MM.1S (cell line): Measurements from ENCODE around the gene SLC16A13.

Experiments used
- DNase-seq: peaks from one replicate; pipeline ENCODE4 v3.0.0-alpha.2; 2015
- H2AFZ ChIP-seq: fragments of 300-600 bp; sonication (generic); 2 replicates; pipeline ENCODE4 v1.6.0; 2016; ENCODE audit warnings: antibody characterized with exemption, low read length
- H3F3A ChIP-seq: fragments of 300-600 bp; sonication (generic); 2 replicates; pipeline ENCODE4 v1.6.1; 2016; ENCODE audit warnings: mild to moderate bottlenecking, antibody characterized with exemption, low read length, moderate library complexity, mixed read lengths; ENCODE audit not compliant: insufficient read depth
- H3K27ac ChIP-seq: fragments of 300-600 bp; sonication (generic); 2 replicates; pipeline ENCODE4 v1.5.1; 2016; ENCODE audit warnings: mild to moderate bottlenecking, low read length
- H3K27me3 ChIP-seq: fragments of 300-600 bp; sonication (generic); replicated peaks from 2 replicates; pipeline ENCODE4 v1.6.0; 2016; ENCODE audit warnings: low read length; ENCODE audit not compliant: insufficient read depth
- H3K36me3 ChIP-seq: fragments of 300-600 bp; sonication (generic); replicated peaks from 2 replicates; pipeline ENCODE4 v1.6.1; 2016; ENCODE audit warnings: mild to moderate bottlenecking, low read length, mixed read lengths; ENCODE audit not compliant: insufficient read depth
- H3K4me1 ChIP-seq: fragments of 300-600 bp; sonication (generic); 2 replicates; pipeline ENCODE4 v1.6.1; 2016; ENCODE audit warnings: low read length, mixed read lengths
- H3K4me2 ChIP-seq: fragments of 300-600 bp; sonication (generic); 2 replicates; pipeline ENCODE4 v1.6.0; 2016; ENCODE audit warnings: low read depth, low read length
- H3K4me3 ChIP-seq: fragments of 300-600 bp; sonication (generic); 2 replicates; pipeline ENCODE4 v1.5.1; 2016; ENCODE audit warnings: low read length, mixed read lengths
- H3K79me2 ChIP-seq: fragments of 300-600 bp; sonication (generic); 2 replicates; pipeline ENCODE4 v1.6.1; 2016; ENCODE audit warnings: mixed run types, low read length, mixed read lengths
- H3K9ac ChIP-seq: fragments of 300-600 bp; sonication (generic); 2 replicates; pipeline ENCODE4 v1.6.1; 2016; ENCODE audit warnings: low read length, mixed read lengths
- H3K9me2 ChIP-seq: fragments of 300-600 bp; sonication (generic); replicated peaks from 2 replicates; pipeline ENCODE4 v1.6.1; 2016; ENCODE audit warnings: mild to moderate bottlenecking, low read length, mixed read lengths; ENCODE audit not compliant: insufficient read depth
- H3K9me3 ChIP-seq: fragments of 300-600 bp; sonication (generic); replicated peaks from 2 replicates; pipeline ENCODE4 v1.6.1; 2016; ENCODE audit warnings: mild to moderate bottlenecking, low read length, mixed read lengths; ENCODE audit not compliant: insufficient read depth
- H4K20me1 ChIP-seq: fragments of 300-600 bp; sonication (generic); 2 replicates; pipeline ENCODE4 v1.6.1; 2016; ENCODE audit warnings: mild to moderate bottlenecking, low read length, moderate library complexity, mixed read lengths; ENCODE audit not compliant: insufficient read depth
- EZH2 ChIP-seq: fragments of 300-600 bp; sonication (generic); optimal IDR thresholded peaks from 2 replicates; pipeline ENCODE3; 2017; ENCODE audit warnings: low read depth, mild to moderate bottlenecking, antibody characterized with exemption, low read length, mixed read lengths
- EZH2phosphoT487 ChIP-seq: fragments of 300-600 bp; sonication (generic); IDR thresholded peaks from 2 replicates; pipeline ENCODE4 v1.6.1; 2018; ENCODE audit warnings: antibody characterized with exemption, low read length
- TF ChIP-seq, protein P1 (sequence below): fragments of 300-600 bp; sonication (generic); IDR thresholded peaks from 2 replicates; pipeline ENCODE4 v1.5.1; 2016; ENCODE audit warnings: antibody characterized with exemption, low read length, mixed read lengths

The SLC16A13 gene

GRCh38 chr17:7016886-7017826 lies 18.7 kb upstream of the SLC16A13 start:
- no peaks in the 10 kb centered on the region for H3K36me3 ChIP-seq
- H3K4me2 ChIP-seq: peak overlapping the region; percentile 93; the same call in 1 of the 2 replicates
- no peak overlapping the region for H3K4me3 ChIP-seq
- peaks cover 16% of the 10 kb centered on the region for H3K4me1 ChIP-seq
- H4K20me1 ChIP-seq: no peaks in the 10 kb centered on the region
- peak overlapping the region; percentile 100; the same call in 1 of the 2 replicates for H3K27ac ChIP-seq
- DNase-seq: no peak
- H3K9ac ChIP-seq: peak overlapping the region; percentile 99; the same call in 1 of the 2 replicates
- H3K79me2 ChIP-seq: peaks cover 33% of the 10 kb centered on the region
- no peaks in the 10 kb centered on the region for H3K27me3 ChIP-seq
- H2AFZ ChIP-seq: no peak overlapping the region
- no peaks in the 10 kb centered on the region for H3K9me3 ChIP-seq
- H3K9me2 ChIP-seq: no peaks in the 10 kb centered on the region
- peaks cover 37% of the 10 kb centered on the region for H3F3A ChIP-seq
- TF ChIP-seq EZH2: no peak
- TF ChIP-seq EZH2phosphoT487: no peak
- TF ChIP-seq, protein P1, sequence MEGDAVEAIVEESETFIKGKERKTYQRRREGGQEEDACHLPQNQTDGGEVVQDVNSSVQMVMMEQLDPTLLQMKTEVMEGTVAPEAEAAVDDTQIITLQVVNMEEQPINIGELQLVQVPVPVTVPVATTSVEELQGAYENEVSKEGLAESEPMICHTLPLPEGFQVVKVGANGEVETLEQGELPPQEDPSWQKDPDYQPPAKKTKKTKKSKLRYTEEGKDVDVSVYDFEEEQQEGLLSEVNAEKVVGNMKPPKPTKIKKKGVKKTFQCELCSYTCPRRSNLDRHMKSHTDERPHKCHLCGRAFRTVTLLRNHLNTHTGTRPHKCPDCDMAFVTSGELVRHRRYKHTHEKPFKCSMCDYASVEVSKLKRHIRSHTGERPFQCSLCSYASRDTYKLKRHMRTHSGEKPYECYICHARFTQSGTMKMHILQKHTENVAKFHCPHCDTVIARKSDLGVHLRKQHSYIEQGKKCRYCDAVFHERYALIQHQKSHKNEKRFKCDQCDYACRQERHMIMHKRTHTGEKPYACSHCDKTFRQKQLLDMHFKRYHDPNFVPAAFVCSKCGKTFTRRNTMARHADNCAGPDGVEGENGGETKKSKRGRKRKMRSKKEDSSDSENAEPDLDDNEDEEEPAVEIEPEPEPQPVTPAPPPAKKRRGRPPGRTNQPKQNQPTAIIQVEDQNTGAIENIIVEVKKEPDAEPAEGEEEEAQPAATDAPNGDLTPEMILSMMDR: no peak

- Histone ChIP-seq H3K9ac (no peak overlapping the region), H3K9me3 (no peaks in the 10 kb centered on the region), H3K4me3 (no peak overlapping the region), H3K36me3 (no peaks in the 10 kb centered on the region), H4K20me1 (no peaks in the 10 kb centered on the region), H3K27ac (no peak overlapping the region), H3K27me3 (no peaks in the 10 kb centered on the region), H3K4me1 (peaks cover 22% of the 10 kb centered on the region), H2AFZ (no peak overlapping the region), H3K79me2 (peaks cover 27% of the 10 kb centered on the region), H3F3A (peaks cover 37% of the 10 kb centered on the region), H3K4me2 (no peak overlapping the region), H3K9me2 (no peaks in the 10 kb centered on the region)
- TF ChIP-seq, protein P1: no peak
- TF ChIP-seq EZH2phosphoT487 (no peak), EZH2 (no peak)
- no peak for DNase-seq
Observed at GRCh38 chr17:7017827-7018200, 18.0 kb upstream of the SLC16A13 start.

DNA sequence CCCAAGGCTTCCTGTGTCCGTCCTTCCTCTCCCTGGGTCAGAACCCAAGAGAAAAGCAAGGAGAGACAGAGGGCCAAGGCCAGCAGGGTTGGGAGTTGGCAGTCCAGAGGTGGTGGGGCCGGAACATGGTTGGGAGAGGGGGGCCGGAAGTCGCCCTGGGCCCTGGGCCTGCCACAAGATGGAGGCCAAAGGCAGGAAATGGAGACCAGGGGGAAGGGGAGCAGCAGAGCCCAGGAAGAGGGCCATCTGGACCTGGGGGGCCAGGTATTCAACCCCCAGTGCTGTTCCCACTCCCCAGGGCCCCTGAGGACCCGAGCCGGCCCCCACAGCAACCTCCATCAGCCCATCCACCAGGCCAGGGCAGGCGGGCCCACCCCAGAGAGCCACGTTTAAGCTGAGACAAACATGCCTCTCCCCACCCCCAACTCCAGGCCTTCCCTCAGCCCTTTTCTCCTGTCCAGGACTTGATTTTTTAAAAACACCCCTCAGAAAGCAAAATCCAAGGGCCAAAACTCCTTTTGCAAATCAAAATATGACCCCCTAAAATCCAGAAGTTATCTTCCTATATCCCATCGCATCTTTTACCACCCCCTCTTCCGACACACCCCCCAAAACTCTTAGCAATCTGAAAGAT lies 17.4 kb upstream of the SLC16A13 start:
- H3K9me3 ChIP-seq: no peaks in the 10 kb centered on the region

More for the DNA sequence above, 17.4 kb upstream of the SLC16A13 start:
- H3K9ac ChIP-seq: no peak overlapping the region
- peaks cover 20% of the 10 kb centered on the region for H3K79me2 ChIP-seq
- DNase-seq: no peak
- peaks cover 31% of the 10 kb centered on the region for H3F3A ChIP-seq
- peaks cover 22% of the 10 kb centered on the region for H3K4me1 ChIP-seq
- no peaks in the 10 kb centered on the region for H3K9me2 ChIP-seq
- H3K4me2 ChIP-seq: no peak overlapping the region
- TF ChIP-seq, protein P1: no peak
- TF ChIP-seq EZH2phosphoT487: no peak
- no peak for TF ChIP-seq EZH2
- no peak overlapping the region for H3K27ac ChIP-seq
- no peak overlapping the region for H3K4me3 ChIP-seq
- H2AFZ ChIP-seq: no peak overlapping the region
- H4K20me1 ChIP-seq: no peaks in the 10 kb centered on the region
- H3K36me3 ChIP-seq: no peaks in the 10 kb centered on the region
- H3K27me3 ChIP-seq: no peaks in the 10 kb centered on the region
